Activated CD4-positive, alpha-beta T cell treated with anti-CD3 and anti-CD28 coated beads, Interleukin-2, Interleukin-4, amounts not matched to agents 100 ng/mL and 50 ng/mL, durations not matched to agents 16 hours and 8 hours (primary cell): ENCODE measurements around the gene ITPR1.

ENCODE experiments used
- DNase-seq: peaks from one replicate; pipeline ENCODE4 v3.0.0-alpha.2; 2020; ENCODE audit warnings: low spot score

ITPR1 gene

DNA sequence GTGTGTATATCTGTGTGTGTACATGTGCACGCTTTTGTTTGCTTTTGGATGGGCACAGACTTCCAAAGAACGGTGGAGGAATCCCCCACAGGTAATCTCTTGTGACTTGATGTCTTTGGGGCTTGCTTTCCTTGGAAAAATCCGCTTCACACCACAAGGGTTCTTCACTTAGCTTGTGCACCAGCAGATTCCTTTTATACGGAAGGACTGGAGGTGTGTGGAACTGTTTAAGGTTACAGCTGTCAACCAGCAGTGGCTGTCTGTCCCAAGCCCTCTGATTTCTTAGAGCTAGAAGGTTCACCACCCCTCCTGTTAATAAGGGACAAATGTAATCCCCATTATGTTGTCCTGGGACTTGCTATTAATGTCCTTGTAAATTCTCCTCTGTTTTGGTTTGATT lies 193.5 kb downstream of the ITPR1 start:
- DNase-seq = no peak

DNA sequence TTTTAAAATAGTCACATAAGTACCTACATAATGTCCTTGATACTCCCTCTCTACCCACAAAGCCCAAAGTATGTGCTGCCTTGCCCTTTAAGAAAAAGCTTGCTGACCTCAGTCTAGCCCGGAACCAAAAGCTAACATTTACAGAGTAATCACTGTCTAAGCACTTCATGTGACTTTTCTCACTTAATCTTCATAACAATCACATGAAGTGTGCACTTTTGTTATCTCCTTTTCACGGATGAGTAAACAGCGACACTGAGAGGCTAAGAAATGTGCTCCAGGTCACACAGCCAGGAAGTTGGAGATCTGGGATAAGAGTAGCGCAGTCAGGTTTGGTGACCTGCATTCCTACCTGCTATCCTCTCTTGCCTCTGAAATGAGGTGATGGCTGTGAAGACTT lies 194.0 kb downstream of the ITPR1 start:
- DNase-seq = no peak

DNA sequence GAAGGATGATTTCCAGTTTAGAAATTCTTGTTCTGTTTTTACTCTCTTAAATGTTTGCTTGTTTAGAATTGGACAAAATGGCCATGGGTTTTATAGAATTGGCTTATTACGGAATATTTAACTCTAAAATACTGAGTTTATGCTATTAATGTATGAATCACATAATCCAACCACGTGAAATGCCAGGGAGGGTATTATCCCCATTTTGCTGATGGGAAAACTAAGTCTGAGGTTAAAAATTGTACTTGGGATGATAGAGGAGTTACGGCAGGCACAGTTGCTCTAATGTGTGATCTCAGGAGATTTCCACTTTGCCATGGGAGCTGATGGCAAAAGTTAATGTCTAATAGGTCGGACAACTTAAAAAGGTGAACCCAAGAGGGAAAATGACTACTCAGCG lies 194.4 kb downstream of the ITPR1 start:
- no peak for DNase-seq

DNA sequence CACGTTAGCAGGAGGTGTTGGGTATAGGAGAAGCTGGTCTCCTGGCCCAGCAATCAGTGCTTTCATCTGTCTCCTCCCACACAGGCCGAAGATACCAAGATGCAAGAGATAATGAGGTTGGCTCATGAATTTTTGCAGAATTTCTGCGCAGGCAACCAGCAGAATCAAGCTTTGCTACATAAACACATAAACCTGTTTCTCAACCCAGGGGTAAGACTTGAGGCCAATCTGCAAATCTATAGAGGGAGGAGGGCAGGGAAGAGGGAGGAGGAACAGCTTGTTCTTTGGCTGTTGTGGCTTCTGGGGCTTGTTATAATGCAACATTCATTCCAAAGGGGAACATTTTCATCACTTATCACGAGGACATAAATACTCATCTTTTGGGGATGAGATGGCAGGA lies 195.3 kb downstream of the ITPR1 start:
- DNase-seq = no peak

DNA sequence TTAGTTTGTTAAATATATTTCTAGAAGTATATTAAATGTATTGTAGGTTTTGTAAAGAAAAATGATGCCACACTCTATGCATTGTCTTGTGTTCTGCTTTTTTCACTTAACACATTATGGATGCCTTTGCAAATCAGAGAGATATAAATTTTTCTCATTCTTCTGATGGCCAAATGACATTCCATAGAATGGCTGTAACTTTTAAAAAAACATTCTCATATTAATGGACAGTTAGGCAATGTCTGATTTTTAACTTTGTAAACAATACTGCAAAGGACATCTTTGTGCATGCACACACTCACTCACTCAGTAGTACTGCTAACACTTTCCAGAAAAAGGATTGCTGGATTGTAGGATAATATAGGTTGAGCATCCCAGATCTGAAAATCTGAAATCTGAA lies 195.9 kb downstream of the ITPR1 start:
- no peak for DNase-seq

DNA sequence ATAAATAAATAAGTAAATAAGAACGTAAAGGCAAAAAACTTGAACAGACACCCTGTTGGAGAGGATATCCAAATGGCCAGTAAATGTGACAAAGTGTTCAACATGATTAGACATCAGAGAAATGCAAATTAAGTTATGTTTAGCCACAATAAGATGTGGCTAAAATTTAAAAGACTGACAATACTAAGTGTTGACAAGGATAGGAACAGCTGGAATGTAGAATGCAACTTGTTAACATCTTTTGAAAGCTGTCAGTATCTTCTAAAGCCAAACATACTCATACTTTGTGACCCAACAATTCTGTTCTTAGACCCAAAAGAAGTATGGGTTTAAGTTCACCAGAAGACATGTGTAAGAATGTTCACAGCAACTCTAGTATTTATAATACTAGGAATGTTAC lies 197.1 kb downstream of the ITPR1 start:
- DNase-seq = no peak

DNA sequence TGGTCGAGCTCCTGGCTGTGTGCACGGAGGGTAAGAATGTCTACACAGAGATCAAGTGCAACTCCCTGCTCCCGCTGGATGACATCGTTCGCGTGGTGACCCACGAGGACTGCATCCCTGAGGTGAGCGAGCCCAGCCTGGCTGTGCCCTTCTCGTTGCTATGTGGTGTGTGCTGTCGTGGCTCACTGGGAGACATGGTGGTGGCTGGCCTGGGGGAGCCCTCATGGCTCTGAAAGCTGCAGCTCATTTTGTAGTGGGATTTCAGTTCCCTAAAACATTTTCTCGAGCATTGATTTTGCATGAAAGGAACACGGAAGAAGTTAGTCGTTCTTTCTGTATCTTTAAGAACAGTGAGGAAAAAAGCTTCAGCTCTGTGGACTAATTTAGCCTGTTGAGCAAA lies 200.5 kb downstream of the ITPR1 start:
- no peak for DNase-seq

DNA sequence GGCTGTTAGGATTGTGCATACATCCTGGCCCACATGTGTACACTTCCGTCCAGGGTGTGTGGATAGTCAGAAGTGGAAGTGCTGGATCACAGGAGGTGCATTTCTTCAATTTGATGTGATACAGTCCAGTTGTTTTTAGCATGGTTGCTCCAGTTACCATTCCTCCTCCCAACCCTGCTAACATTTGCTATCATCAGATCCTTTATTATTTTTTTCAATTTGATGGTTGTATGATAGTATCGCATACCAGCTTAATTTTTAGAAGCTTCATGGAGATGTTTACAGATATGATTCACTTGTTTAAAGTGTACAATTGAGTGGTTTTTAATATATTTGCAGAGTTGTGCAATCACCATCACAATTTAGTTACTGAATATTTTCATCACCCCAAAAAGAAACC lies 202.7 kb downstream of the ITPR1 start:
- no peak for DNase-seq

DNA sequence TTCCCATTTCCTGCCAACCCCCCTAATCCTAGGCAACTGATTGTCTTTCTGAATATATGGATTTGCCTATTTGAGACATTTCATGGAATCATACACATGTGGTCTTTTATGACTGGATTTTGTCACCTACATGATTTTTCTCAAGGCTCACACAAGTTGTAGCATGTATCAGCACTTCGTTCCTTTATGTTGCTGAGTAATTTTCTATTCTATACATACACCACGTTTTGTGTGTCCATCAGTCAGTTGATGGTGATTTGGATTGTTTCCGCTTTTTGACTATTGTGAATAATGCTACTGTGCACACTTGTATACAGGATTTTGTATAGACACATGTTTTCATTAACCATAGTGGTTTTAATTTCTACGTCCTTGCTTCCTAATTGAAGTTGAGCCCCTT lies 203.1 kb downstream of the ITPR1 start:
- no peak for DNase-seq

DNA sequence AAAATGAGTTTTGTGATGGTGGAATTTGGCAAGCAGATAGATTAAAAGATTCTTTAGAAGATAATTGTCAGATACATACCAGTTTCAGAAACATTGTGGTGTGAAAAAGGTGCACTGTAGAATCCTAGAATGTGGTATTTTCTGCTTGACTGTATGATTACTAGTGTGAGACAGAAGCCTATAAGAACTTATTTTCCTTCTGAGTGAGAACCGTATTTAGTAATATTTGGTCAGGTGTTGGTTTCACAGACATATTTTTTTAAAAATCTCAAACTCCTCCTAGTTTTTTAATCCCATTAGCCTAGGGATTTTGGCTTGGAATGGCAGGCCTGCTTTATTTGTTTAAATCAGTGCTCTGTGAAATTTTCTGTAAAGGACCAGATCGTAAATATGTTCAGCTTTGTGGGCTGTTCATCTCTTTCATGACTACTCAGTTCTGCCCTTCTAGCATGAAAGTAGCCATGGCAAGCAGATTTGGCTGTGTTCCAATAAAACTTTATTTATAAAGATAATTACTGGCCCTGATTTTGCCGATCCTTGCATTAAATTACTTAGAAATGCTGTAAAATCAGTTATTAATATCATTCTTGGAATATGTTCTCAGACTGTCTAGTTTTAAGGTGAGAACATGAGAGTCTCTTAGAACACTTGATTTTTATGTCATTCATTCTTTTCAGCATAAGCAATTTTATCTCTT lies 205.1 kb downstream of the ITPR1 start:
- DNase-seq = no peak

DNA sequence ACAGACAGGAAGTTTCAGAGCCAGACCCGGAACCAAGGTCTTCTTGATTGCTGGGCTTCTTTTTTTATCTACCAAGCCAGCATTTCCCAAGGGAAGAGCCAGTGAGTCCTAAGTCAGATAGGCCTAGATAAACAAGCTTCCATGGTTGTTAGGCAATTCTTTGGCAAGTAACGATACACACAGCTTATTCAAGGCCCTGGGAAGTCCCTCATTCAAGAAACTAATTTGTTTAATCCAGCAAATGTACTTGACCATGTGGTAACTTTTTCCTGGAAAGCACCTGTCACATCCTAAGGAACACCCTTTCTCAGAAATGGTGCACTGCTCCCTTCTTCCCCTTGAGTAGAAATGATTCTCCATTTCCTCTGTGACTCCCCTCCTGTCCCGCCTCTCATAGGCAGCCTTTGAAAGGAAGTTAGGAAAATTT lies 209.9 kb downstream of the ITPR1 start:
- DNase-seq = no peak

DNA sequence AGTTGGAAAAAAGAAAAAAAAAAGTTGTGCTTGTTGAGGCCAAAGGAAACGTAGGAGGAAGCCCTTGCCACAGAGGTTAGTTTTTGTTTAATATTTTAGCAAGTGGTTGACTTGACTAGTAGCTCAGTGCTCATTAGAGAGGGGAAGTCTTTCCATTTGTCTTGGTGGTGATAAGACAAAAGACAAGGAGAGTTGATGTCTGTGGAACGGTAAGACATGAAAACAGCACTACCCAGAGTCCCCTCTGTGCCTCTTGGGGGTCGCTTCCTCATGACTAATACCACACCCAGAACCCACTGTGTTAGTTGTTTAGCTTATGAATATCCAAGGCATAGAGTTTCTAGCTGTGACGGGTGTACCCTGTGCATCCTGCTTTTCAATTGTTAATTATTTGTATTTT lies 211.4 kb downstream of the ITPR1 start:
- DNase-seq = no peak

DNA sequence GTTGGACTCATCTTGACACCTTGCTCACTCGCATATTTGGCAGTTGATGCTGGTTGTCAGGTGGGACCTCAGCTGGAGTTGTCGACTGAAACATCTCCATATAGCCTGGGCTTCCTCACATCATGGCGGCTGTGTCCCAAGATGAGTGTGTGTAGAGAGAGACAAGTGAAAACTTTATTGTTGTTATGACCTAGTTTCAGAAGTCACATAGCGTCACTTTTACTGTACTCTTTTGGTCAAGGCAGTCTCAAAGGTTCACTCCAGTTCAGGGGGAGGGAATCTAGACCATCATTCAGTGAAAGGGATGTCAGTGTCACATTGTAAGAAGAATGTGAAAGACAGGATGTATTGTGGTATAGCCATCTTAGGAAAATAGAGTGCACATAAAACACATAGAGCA lies 214.2 kb downstream of the ITPR1 start:
- DNase-seq = no peak

DNA sequence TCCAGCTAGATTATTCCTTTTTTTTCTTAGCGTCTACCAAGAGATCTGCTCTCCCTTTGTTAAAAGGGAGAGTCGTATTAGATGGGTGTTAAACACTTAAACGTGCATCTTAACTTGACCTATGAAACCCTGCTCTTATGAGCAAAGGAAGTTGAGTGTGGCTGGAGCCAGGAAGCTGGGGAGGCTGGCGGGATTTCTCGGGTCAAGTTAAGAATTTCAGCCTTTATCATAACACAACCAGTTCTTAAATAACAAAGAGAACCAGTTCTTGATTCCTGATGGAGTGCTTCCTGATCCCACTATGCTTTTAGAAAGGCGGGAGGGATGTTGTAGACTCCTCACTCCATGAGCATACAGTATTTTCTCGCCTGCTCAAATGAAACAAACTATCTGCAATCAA lies 215.1 kb downstream of the ITPR1 start:
- no peak for DNase-seq

DNA sequence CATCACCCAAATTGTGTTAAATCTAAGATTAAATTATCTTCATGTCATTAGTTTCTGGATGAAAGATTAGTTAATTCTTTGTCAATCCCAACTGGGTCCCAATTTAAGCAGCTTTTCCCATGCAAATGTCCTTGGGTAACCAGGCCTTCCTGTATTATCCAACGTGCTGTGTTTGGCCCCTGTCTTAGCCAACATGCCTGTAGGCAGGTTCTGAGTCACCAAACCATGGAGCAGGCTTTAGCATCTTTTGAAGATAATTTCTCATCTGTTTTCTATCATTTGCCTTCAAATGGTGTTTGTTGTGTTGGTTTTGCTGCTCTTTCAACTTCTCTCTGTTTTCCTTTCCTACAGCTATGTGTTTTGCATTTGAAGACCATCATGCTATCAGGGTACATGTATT lies 216.2 kb downstream of the ITPR1 start:
- no peak for DNase-seq

DNA sequence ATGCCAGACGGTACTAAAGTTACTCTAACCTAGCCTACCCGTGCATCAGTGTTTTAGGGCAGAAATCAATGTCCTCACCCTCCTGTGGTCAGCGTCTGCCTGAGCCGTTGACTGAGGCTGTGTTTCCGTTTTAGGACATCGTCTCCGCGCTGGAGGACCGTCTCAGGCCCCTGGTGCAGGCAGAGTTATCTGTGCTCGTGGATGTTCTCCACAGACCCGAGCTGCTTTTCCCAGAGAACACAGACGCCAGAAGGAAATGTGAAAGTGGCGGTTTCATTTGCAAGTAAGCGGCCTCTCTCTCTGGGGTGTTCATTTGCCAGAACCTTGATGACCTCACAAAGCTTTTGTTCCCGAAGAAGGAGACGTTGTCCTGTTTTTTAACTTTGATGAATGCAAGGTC lies 217.0 kb downstream of the ITPR1 start:
- DNase-seq = no peak

DNA sequence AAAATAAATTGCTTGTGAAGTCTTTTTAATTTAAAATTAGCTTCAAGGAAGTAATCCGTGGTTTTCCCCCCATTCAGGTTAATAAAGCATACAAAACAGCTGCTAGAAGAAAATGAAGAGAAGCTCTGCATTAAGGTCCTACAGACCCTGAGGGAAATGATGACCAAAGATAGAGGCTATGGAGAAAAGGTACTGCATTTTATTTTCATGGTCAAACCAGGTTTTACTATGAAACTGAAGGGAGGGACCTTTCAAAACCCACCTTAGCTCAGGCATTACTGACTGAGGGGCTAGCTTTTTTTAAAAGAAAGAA lies 218.5 kb downstream of the ITPR1 start:
- DNase-seq = no peak

DNA sequence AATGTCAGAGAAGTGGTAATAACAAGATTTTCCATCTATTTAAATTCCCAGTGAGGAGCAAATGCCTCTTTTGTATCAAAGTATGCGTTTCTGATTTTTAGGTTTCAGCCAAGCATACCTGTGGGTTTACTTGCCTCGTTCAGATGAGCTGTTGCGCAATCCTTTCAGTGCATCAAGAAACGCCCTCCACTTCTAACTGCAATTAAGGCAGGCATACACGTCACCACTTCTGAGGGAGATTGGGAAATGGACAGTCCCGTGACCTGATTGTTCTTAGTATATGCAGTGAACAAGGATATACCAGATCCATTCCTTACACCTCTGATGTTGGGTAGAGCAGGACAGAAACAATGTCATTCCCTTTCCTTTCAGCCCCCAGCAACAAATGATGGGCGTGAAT lies 219.0 kb downstream of the ITPR1 start:
- no peak for DNase-seq

DNA sequence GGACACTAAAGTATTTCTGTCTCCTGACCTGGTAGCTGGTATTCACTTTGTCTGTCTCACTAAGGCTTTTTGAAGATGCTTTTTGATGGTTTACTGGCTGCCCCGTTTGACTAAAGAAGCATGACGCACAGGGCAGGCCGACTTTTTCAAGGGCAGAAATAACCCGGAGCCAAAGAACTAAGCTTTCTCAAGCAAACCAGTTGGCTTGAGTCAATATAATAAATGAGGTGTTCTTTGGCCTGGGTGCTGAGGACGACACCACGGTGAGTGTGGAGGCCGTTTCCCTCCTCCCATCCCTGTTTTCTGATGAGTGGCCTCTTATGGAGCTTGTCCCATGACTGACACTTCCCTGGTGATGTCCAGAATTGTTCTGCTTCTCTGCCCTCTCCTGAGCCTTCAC lies 220.9 kb downstream of the ITPR1 start:
- DNase-seq = no peak

DNA sequence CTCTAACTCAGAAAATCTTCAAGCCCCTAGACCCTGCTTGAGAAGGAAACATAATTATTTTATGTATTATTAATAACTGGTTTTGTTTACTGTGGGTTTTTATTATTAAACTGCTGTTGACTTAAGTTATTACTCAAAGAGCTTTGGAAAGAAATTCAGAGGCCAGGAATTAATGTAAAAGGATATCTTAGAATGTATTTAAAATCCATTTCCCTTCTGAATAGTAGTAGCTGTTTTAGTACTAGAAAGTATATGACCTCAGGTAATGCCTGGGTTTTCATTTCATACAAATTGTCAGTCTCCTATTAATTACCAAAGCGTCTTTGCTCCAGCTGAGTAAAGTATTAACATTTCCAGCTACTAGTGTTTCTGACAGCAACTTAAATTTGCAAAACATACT lies 223.1 kb downstream of the ITPR1 start:
- no peak for DNase-seq

DNA sequence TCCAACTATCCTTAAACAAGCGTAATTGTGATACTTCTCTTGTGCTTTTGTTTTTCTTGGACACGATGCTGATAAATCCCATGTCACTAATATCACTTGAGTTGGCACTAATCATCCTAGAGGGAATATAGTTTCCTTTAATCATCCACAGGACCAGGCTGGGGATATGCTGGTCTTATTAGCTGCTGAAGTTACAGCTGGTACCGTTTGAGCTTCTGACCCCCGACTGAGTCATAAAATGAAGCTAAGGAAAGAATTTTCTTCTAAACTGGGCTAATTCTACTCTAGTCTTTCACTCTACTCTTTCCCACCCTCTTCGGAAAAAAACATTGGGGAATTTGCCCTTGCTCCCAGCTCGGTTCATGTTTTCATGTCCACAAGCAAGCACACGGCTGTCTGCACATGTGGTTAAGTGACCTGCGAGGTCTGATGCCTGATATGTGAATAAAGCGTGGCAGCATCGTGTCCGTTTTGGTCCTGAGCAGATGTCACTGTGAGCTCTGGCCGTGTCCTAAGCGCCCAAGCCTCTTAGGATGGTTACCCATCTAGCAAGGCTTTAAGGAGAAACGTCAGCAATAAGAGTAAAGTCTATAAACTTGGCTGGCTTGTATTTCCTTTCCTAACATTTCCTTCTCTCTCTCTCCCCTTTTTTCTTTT lies 223.7 kb downstream of the ITPR1 start:
- DNase-seq = no peak

DNA sequence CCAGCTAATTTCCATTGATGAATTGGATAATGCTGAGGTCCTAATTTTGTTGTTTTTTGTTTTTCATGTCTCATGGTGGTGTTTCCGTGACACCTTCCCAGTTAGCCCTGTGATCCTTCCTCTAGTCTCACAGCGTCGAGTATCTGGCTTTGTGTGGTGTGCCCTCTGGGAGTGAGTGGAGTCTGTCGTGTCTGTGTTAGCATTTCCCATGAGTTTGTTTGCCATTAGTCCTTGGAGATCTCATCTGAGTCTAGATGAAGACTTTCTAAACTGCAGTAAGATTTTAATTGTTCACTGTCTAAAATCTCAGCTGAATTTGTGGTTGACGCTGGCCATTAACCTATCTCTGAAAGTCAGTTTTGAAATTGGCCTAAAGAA lies 224.2 kb downstream of the ITPR1 start:
- DNase-seq = no peak

DNA sequence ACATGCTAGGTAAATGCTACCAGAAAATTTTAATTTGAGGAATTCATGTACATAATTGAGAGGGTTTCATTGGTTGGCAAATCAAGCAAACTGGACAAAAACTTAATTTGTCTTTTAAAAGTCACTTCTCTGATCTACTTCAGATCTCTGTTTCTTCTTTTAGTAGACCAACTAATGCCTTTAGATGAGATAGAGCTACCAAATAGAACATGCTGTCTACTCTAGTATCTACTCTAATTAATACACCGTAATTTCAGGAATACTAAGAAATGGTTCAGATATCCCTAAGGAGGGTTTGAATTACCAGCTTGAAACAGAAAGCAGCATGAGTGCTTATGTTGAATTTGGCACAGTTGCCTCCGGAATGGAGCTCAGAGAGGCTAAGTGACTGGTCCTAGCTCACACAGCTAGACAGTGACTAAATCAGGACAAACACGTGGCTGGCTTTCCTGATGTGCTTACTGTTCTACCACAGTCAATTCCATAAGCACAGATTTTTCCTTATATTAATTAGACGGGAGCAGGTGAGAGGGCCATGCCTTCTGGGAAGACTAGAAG lies 225.1 kb downstream of the ITPR1 start:
- no peak for DNase-seq

DNA sequence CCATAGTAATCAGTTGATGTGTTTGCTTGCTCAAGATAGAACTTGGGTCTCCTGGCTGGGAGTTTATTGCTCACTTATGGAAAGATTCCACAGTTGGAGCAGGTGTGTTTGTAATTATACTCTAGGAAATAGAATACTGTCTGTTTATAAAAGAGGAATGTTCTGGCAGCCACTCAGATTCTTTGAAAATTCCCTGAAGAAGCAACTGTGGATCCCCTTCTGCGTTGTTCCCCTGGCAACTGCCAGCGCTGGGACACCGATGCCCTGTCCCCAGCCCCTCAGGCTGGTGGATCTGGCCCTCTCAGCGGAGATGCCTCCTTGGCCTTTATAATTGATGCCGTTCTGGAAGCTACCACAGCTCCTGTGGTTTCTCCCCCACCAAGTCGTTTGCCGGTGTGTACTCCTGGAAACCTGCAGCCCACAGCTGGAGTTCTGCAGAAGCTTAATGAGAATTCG lies 225.9 kb downstream of the ITPR1 start:
- no peak for DNase-seq
